ENCODE measurements around the gene SF1. TPM values are rescaled to one million over a fixed set of nuclear protein-coding genes. Genes with fewer than 3 reads are reported as not detected.

The SF1 gene
- total and polyA plus RNA-seq, 2 donors (not counting 3 experiments of a cell fraction or from before 2014, with no cell fraction given), result 95.0 to 342 TPM

DNA sequence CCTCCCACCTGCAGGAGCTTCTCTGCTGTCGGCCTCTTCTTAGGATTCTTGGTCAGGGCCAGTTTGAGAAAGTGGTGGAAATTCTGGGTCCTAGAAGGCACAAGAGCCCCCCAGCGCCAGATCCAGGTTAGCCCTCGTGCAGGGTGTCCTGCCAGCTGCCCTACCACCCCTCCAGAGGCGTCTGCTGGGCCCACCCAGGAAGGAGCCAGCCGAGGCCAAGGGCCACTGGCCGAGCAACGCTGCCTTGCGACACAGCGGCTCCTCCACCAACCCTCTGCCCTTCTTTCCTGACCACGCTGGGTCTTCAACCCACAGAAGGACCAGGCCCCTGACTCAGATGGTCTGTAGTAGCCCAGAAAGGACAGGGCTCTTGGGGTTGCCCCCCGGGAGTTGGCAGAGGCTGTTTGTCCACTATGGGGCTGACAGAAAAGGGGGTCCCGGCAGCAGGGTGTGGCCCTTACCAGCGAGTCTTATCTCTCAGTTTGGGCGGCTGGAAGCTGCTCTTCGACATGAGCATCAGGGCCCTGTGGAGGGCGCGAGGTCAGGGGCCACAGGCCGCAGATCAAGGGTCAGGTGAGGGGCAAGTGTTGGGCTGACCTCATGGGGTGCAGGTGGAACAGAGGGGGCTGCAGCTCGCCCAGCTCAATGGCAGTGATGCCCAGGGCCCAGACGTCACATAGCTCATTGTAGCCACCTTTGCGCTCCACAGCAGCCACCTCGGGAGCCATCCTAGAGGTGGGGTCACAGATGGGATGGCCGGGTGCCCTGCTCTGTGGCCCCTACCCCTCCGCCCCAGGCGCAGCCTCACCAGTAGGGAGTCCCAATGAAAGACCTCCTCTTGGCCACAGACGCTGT lies 22.2 kb upstream of the SF1 start:
- Histone ChIP-seq H3K4me2 (ENCODE audit: insufficient read depth, low read length) (no peak overlapping the region), H3K36me3 (ENCODE audit: control insufficient read depth in 2 of 2, extremely low read depth in 1 of 2, insufficient read depth in 2 of 2, low read length in 2 of 2) (peaks cover 2 to 22% of the 10 kb centered on the region in 2 experiments), H3K27ac (ENCODE audit: insufficient read depth, low read depth, low read length) (no peak overlapping the region), H3K9me1 (replicated peaks; ENCODE audit: control insufficient read depth, extremely low read depth, insufficient read depth, low read length) (no peaks in the 10 kb centered on the region), H4K20me1 (replicated peaks; ENCODE audit: control insufficient read depth, extremely low read depth, insufficient read depth, low read length) (no peaks in the 10 kb centered on the region), H3K4me3 (replicated peaks in 1 of 3; ENCODE audit: insufficient read depth in 1 of 3, low read depth in 1 of 3, low read length in 3 of 3) (no peak overlapping the region), H3K27me3 (ENCODE audit: control insufficient read depth in 2 of 2, insufficient read depth in 2 of 2, low read length in 2 of 2) (no peaks in the 10 kb centered on the region), H3K9ac (replicated peaks; ENCODE audit: extremely low read depth, insufficient read depth, low read length) (no peak overlapping the region), H3K9me3 (replicated peaks; ENCODE audit: control insufficient read depth, insufficient read depth, low read length) (no peaks in the 10 kb centered on the region), H3K79me2 (ENCODE audit: control insufficient read depth, insufficient read depth, low read length) (peaks cover 5% of the 10 kb centered on the region), H2AFZ (ENCODE audit: low read depth, low read length) (no peak overlapping the region), H3K4me1 (ENCODE audit: control insufficient read depth, extremely low read depth, insufficient read depth, low read length) (peaks cover 36% of the 10 kb centered on the region)
- intact Hi-C loops (cut with micrococcal nuclease), result loop anchor here (2.0 kb wide), 1 partner anchor 14 kb away; no protein-coding TSS in a partner anchor
- POLR2A ChIA-PET, result interaction anchor here (0.8 to 1.2 kb wide), 2 partner anchors 9 to 77 kb away, joined by 3 read pairs; no protein-coding TSS in a partner anchor
- BruUV-seq (replicated peaks), result no TSS peak
- no peak for FAIRE-seq
- dilution Hi-C loops (cut with MboI; ENCODE audit: extremely low pct_ligation_motif_present, low sequenced_read_pairs), result no loop called here
- CTCF ChIA-PET, result interaction anchor here (0.6 to 3.6 kb wide), 9 partner anchors 13 to 500 kb away, joined by 3 to 32 read pairs (median 4); partner anchors contain the start of genes CDC42BPG and SF1
- DNase-seq (ENCODE audit: low read depth, low spot score), result no peak
- TF ChIP-seq JUN (IDR thresholded peaks at IDR 0.05; ENCODE audit: borderline replicate concordance, insufficient read depth, insufficient read length, low read depth), result no peak
- no peak for TF ChIP-seq EZH2 (IDR thresholded peaks at IDR 0.05; ENCODE audit: borderline replicate concordance, low read depth, low read length, severe bottlenecking)
- TF ChIP-seq POLR2A (IDR thresholded peaks at IDR 0.05; ENCODE audit: low read depth, low read length), result no peak
- TF ChIP-seq MYC (IDR thresholded peaks at IDR 0.05; ENCODE audit: low read depth, low read length), result no peak
- TF ChIP-seq, protein P1, sequence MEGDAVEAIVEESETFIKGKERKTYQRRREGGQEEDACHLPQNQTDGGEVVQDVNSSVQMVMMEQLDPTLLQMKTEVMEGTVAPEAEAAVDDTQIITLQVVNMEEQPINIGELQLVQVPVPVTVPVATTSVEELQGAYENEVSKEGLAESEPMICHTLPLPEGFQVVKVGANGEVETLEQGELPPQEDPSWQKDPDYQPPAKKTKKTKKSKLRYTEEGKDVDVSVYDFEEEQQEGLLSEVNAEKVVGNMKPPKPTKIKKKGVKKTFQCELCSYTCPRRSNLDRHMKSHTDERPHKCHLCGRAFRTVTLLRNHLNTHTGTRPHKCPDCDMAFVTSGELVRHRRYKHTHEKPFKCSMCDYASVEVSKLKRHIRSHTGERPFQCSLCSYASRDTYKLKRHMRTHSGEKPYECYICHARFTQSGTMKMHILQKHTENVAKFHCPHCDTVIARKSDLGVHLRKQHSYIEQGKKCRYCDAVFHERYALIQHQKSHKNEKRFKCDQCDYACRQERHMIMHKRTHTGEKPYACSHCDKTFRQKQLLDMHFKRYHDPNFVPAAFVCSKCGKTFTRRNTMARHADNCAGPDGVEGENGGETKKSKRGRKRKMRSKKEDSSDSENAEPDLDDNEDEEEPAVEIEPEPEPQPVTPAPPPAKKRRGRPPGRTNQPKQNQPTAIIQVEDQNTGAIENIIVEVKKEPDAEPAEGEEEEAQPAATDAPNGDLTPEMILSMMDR (IDR thresholded peaks at IDR 0.05; ENCODE audit: extremely low read depth in 1 of 2, insufficient read depth in 1 of 2, low read depth in 1 of 2, low read length in 2 of 2), result no peak
- TF ChIP-seq FOS (IDR thresholded peaks at IDR 0.05; ENCODE audit: borderline replicate concordance, insufficient read depth, low read length), result no peak
- TF ChIP-seq, protein P2, sequence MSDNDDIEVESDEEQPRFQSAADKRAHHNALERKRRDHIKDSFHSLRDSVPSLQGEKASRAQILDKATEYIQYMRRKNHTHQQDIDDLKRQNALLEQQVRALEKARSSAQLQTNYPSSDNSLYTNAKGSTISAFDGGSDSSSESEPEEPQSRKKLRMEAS (IDR thresholded peaks at IDR 0.05; ENCODE audit: insufficient read depth, insufficient read length), result no peak
- TF ChIP-seq GATA2 (IDR thresholded peaks at IDR 0.05; ENCODE audit: insufficient read depth, insufficient read length, low read depth, low read length), result no peak
- TF ChIP-seq POLR2AphosphoS5 (IDR thresholded peaks at IDR 0.05; ENCODE audit: insufficient read depth, low read depth, low read length), result no peak

Measured in endothelial cell of umbilical vein (primary cell).